ENCODE measurements around the gene CALHM6. TPM values are rescaled to one million over a fixed set of nuclear protein-coding genes. Genes with fewer than 3 reads are reported as not detected.
A peak's percentile ranks its signal among the peaks of the same experiment; 100 is the strongest.

CALHM6 gene
- total and polyA plus RNA-seq, 9 of the 15 experiments (the other 6 are each of a cell fraction or from before 2014, with no cell fraction given), result 0.24 TPM; not detected in 8

GRCh38 chr6:116492331-116493067, 31.3 kb downstream of the CALHM6 start (continued):
- TF ChIP-seq MAFK (IDR thresholded peaks at IDR 0.05; ENCODE audit: low read length) (peak; percentile 34; the same call in 1 of the 2 replicates), STAG1 (CRISPR knock-in tag; IDR thresholded peaks at IDR 0.05; ENCODE audit: borderline replicate concordance) (no peak), ZNF384 (IDR thresholded peaks at IDR 0.05; ENCODE audit: low read depth, low read length) (peak; percentile 63), BHLHE40 (IDR thresholded peaks at IDR 0.05; ENCODE audit: low read length) (peak; percentile 69), FOXK2 (conservative IDR thresholded peaks at IDR 0.05 in 1 of 2, IDR thresholded peaks at IDR 0.05 in 1 of 2; ENCODE audit: low read depth in 2 of 2) (peak; percentile 39 to 44; a peak in 2 of 4 replicates), PCBP1 (IDR thresholded peaks at IDR 0.05; ENCODE audit: low read depth, low read length, poor library complexity, severe bottlenecking) (no peak), MCM3 (IDR thresholded peaks at IDR 0.05) (no peak), MEF2A (IDR thresholded peaks at IDR 0.05; ENCODE audit: control insufficient read depth, low read depth, low read length) (no peak), TSHZ1 (CRISPR knock-in tag; IDR thresholded peaks at IDR 0.05) (no peak), VEZF1 (CRISPR knock-in tag; IDR thresholded peaks at IDR 0.05) (peak; percentile 31; the same call in 1 of the 2 replicates), ZNF740 (CRISPR knock-in tag; IDR thresholded peaks at IDR 0.05) (no peak), ZNF740 (tag; IDR thresholded peaks at IDR 0.05) (no peak), BRCA1 (IDR thresholded peaks at IDR 0.05) (no peak), BRCA1 (CRISPR knock-in tag; IDR thresholded peaks at IDR 0.05) (no peak), BRD4 (IDR thresholded peaks at IDR 0.05) (no peak), HMBOX1 (IDR thresholded peaks at IDR 0.05) (peak; percentile 71; the same call in 1 of the 2 replicates), CREB5 (CRISPR knock-in tag; IDR thresholded peaks at IDR 0.05) (no peak), ATF3 (IDR thresholded peaks at IDR 0.05) (peak; percentile 98), ATF3 (CRISPR knock-in tag; conservative IDR thresholded peaks at IDR 0.05) (no peak)
